NAMALWA (cell line): Measurements from ENCODE around the gene ZFR.
"Not testable (repeated sequence)": the region's sequence is repeated elsewhere in the genome, so short reads cannot be mapped to it uniquely, and the experiment has no call there.

Experiments used
- DNase-seq: peaks from one replicate; pipeline ENCODE4 v3.0.0-alpha.2; 2015; ENCODE audit warnings: low spot score

The ZFR gene

GRCh38 chr5:32319392-32319791 lies 125.1 kb downstream of the ZFR start:
- no peak for DNase-seq

DNA sequence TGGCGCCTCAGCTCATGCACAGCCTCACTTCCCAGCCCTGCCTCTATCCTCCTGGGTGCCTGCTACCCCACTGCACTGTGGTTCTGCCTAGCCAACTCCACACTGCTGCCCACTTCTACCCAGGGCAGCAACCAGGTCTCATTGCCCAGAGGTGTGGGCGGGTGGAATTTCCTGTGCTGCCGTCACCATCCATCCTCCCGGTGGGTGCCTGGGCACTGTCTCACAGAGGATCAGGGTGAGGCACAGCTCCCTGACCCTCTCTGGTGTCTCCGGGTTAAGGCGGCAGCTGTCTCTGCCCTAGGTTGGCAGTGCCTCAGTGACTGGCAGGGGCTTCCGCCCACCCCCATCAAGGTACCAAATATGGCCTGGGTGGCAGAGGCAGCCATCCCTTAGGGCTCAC lies 127.5 kb downstream of the ZFR start:
- no peak for DNase-seq

DNA sequence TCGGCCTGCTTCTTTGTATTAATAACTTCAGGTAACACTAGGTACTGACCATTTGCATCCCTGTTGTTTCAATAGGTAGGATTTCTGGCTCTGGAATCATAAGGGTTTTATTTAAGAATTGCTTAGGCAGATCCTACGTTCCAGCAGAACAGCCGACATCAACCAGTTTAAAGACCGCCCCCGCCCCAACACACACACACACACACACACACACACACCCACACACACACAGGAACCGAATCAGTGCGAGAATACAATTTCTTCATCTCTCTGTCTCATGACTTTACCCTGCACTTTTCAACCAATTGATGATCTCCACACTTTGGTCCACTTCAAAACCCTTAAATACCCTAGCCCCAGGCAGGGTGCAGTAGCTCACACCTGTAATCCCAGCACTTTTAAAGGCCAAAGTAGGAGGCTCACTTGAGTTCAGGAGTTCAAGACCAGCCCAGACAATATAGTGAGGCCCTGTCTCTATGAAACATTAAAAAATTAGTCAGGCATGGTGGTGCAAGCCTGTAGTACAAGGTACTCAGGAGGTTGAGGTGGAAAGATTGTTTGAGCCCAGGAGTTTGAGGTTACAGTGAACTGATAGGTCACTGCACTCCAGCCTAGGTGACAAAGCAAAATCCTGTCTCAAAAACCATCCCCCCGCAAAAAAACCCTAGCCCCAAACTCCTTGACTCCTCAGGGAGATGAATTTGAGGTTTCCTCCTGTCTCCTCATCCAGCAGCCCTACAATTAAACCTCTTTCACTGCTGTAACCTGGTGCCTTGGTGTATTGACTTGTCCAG lies 129.1 kb downstream of the ZFR start:
- DNase-seq: no peak

DNA sequence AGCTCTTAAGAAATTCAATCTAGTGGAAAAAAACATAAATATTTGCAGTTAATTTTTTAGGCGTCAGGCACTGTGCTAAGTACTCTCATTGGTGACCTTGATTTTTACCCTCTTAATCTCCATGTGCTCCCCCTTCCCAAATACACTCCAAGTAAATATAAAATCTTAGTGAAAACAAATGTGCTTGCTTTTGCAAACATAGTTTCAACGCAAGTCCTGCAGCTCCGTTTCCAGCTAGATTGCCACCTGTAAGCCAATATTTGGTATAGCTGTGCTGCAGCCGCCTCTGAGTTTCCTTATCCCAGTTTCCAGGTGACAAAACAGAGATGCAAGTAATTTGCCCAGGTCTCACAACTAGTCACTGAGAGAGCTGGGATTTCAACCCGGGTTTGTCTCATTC lies 129.9 kb downstream of the ZFR start:
- DNase-seq: no peak

DNA sequence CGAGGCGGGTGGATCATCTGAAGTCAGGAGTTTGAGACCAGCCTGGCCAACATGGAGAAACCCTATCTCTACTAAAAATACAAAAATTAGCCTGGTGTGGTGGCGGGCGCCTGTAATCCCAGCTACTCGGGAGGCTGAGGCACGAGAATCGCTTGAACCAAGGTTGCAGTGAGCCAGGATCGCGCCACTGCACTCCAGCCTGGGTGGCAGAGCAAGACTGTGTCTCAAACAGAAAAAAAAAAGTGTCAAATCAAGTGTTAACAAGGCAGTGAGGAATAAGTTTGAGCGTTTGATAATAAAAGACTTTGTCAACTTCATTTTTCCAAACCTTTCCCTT lies 130.4 kb downstream of the ZFR start:
- not testable (repeated sequence) for DNase-seq

DNA sequence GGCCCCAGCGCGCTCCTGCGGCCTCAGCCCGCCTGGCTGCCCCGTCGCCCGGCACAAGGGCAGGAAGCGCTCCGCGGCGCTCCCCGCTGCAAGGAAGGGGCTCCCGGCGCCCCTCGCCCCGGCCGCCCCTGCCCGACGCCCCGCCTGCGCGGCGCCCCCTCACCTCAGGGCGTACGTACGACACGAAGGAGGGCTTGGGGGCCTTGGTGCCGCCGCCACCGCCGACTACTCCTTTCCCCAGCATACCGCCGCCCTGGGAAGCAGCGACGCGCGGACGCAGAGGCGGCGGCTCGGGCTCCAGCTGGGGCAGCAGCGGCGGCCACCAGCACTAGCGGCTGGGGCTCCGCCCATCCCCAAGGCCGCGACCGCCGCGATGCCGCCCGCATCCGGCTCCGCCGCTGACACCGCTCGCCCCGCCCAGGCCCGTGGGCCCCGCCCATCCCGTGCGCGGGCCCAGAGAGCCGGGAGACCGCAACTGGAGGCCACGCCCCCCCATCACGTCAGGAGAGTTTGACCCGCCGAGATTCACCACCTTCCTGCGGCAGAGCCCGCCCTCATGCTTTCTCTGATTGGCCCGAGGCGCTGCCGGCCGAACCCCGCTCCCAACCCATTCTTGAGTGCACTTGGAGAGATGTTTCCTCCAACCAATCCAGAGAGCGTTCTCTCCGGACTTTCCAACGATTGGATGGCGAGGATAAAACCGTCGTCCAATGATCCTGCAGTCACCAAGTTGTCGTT lies 131.8 kb downstream of the ZFR start, which contains the start of gene MTMR12:
TSS of gene MTMR12 (minus strand) at position 345 of the 738 bp plus-strand sequence. CDS start at position 244, 101 bp downstream.
- DNase-seq: peak; percentile 100

DNA sequence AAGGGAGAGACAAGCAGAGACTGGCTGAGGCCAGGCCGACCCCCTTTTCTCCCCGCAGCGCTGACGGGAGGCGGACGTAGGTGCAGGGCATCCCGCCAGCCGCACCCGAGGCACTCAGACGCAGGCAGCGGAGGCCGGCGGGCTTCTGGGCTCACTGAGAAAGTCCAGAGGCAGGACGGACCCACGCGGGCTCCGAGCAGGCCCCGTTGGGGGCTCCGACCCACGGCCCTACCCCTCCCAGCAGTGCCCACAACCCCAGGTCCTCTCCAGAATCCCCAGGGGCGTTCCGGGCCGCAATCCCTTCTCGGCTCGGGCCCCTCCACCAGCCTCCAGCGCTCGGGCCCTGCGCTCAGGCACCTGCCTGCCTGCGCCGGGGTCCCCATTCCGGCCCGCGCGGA lies 132.3 kb downstream of the ZFR start:
- peak; percentile 78 for DNase-seq

DNA sequence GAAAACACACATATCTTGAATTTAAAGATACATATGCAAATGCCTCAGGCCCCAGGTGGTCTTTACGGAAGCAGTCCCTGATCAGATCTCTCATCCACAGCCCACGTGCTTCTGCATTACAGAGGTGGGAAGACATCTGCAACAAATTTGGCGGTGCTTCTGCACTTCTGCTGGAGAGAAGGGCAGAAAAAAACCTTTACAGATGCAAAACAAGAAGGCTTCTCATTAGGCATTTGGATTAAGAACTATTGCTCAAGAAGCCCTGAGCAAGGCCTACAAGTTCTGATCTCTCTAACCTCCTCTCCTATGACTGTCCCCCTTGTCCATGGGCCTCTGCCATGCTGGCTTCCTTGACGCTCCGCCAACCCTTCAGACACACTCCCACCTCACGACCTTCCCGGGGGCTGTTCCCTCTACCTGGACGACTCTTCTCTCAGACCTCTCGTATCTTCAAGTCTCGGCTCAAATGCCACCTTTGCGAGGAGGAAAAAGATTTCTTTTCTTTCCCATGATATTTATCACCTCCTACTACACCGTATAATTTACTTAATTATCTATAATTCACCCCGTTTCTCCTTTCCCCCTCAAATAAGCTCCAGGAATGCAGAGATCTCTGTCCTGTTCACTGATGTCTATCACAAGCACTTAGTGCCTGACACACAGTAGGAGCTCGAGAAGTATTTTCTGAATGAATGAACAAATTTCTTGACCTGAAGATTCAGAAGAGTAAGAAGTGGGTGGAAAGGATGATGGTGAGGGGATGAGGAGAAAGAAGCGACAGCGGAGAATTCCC lies 132.9 kb downstream of the ZFR start:
- peak; percentile 96 for DNase-seq

GRCh38 chr5:32309761-32310160 lies 134.8 kb downstream of the ZFR start:
- no peak for DNase-seq

- no peak for DNase-seq
Observed at GRCh38 chr5:32308946-32309345, 135.6 kb downstream of the ZFR start.

- DNase-seq: no peak
Observed at GRCh38 chr5:32307769-32308194, 136.8 kb downstream of the ZFR start.

GRCh38 chr5:32304622-32305021 lies 139.9 kb downstream of the ZFR start:
- peak; percentile 54 for DNase-seq
